HepG2 (cell line): Measurements from ENCODE around the gene CDRT4. TPM values are rescaled to one million over a fixed set of nuclear protein-coding genes. Genes with fewer than 3 reads are reported as not detected.

ENCODE experiments used
- ATAC-seq: fragments of 200-7000 bp; cut with Tn5 transposase; 3 replicates; pipeline ENCODE4 v1.9.1; 2020; ENCODE audit warnings: mild to moderate bottlenecking, moderate library complexity
- BruUV-seq: library from RNA; stranded (reverse); fragments of 400-500 nt; replicated peaks from 2 replicates; lab custom pipeline; 2021; lab: Mats Ljungman, UMichigan
- CTCF ChIA-PET: fragments of 300-600 bp; formaldehyde crosslinking; extraction: SDS; loops from one replicate; lab custom pipeline; 2021; ENCODE audit warnings: low total read pairs, inconsistent platforms, low intra/inter-chr PET ratio; lab: Yijun Ruan, JAX
- POLR2A ChIA-PET: fragments of 350-600 bp; sonication (Branson Sonifier 250); formaldehyde crosslinking; loops from one replicate; lab custom pipeline; 2020; ENCODE audit warnings: antibody characterized with exemption, inconsistent platforms; lab: Yijun Ruan, JAX
- DNase-seq: peaks from one replicate; pipeline ENCODE4 v3.0.0-alpha.2; 2015; ENCODE audit warnings: low spot score
- FAIRE-seq: peaks from 3 replicates; lab custom pipeline; 2011; peaks lifted over from hg19 to GRCh38; lab: Jason Lieb, UNC
- H2AFZ ChIP-seq: one replicate; pipeline ENCODE4 v1.6.1; 2011; ENCODE audit warnings: low read length, inconsistent platforms
- H3K27ac ChIP-seq: fragments of 300-600 bp; 3 replicates; pipeline ENCODE4 v1.8.0; 2011; ENCODE audit warnings: mixed run types, mild to moderate bottlenecking, mixed read lengths, low read length, inconsistent platforms; ENCODE audit not compliant: insufficient read depth; ENCODE audit errors: extremely low read length
- H3K27me3 ChIP-seq, 2 experiments: fragments of 200-600 bp in 1 of 2; 2 replicates in 1 of 2; 3 replicates in 1 of 2; pipeline versions ENCODE4 v1.6.0 to v1.8.0; 2011; ENCODE audit warnings: low read length in 2 of 2, mild to moderate bottlenecking in 2 of 2, moderate library complexity in 2 of 2, inconsistent platforms in 1 of 2; ENCODE audit not compliant: insufficient read depth in 2 of 2, control insufficient read depth in 1 of 2
- H3K36me3 ChIP-seq, 2 experiments: fragments of 200-600 bp in 1 of 2; replicated peaks in 1 of 2; 2 replicates in 1 of 2; 3 replicates in 1 of 2; pipeline versions ENCODE4 v1.5.1 to v1.8.0; 2011; ENCODE audit warnings: low read length in 2 of 2, inconsistent platforms in 1 of 2; ENCODE audit not compliant: insufficient read depth in 2 of 2, control insufficient read depth in 1 of 2
- H3K4me1 ChIP-seq: 2 replicates; pipeline ENCODE4 v1.5.1; 2012; ENCODE audit warnings: low read length, inconsistent platforms; ENCODE audit not compliant: insufficient read depth
- H3K4me2 ChIP-seq: 2 replicates; pipeline ENCODE4 v1.6.0; 2011; ENCODE audit warnings: low read depth, low read length, inconsistent platforms
- H3K4me3 ChIP-seq, 3 experiments: fragments of 200-600 bp in 1 of 3; sonication (generic), shearing (Covaris generic) in 1 of 3; replicated peaks in 1 of 3; 2 replicates each; pipeline ENCODE4 v1.5.1; 2011 to 2016; ENCODE audit warnings: low read length in 3 of 3, inconsistent platforms in 2 of 3, low read depth in 2 of 3, mild to moderate bottlenecking in 2 of 3, control low read depth in 1 of 3, mixed read lengths in 1 of 3; ENCODE audit not compliant: insufficient read depth in 1 of 3
- H3K79me2 ChIP-seq: one replicate; pipeline ENCODE4 v1.6.1; 2011; ENCODE audit warnings: low read length, inconsistent platforms; ENCODE audit not compliant: insufficient read depth
- H3K9ac ChIP-seq: 2 replicates; pipeline ENCODE4 v1.6.0; 2011; ENCODE audit warnings: mild to moderate bottlenecking, low read depth, low read length, inconsistent platforms; ENCODE audit not compliant: insufficient read depth
- H3K9me3 ChIP-seq: 2 replicates; pipeline ENCODE4 v1.5.1; 2012; ENCODE audit warnings: mild to moderate bottlenecking, low read length
- H4K20me1 ChIP-seq: 2 replicates; pipeline ENCODE4 v1.6.0; 2011; ENCODE audit warnings: inconsistent platforms, mild to moderate bottlenecking, low read length, moderate library complexity; ENCODE audit not compliant: insufficient read depth
- AKAP8 ChIP-seq: sonication (generic); formaldehyde crosslinking; IDR thresholded peaks from 2 replicates; pipeline ENCODE4 v1.5.1; 2020; ENCODE audit warnings: mild to moderate bottlenecking, missing genetic modification reagents
- HOXA7 ChIP-seq: sonication (generic); formaldehyde crosslinking; IDR thresholded peaks from 2 replicates; pipeline ENCODE4 v1.8.1; 2022; ENCODE audit warnings: mild to moderate bottlenecking, missing genetic modification reagents, moderate library complexity
- MTA1 ChIP-seq: sonication (generic); formaldehyde crosslinking; IDR thresholded peaks from 2 replicates; pipeline ENCODE4 v1.4.0; 2020; ENCODE audit warnings: missing genetic modification reagents, mild to moderate bottlenecking, borderline replicate concordance
- POLR2AphosphoS5 ChIP-seq: IDR thresholded peaks from 2 replicates; pipeline ENCODE4 v1.6.1; 2012; ENCODE audit warnings: low read depth, low read length
- SMAD1 ChIP-seq: sonication (generic); formaldehyde crosslinking; IDR thresholded peaks from 2 replicates; pipeline ENCODE4 v1.4.0; 2020; ENCODE audit warnings: missing genetic modification reagents, low read depth, mild to moderate bottlenecking, borderline replicate concordance
- SNAPC2 ChIP-seq: sonication (generic); formaldehyde crosslinking; IDR thresholded peaks from 2 replicates; pipeline ENCODE4 v1.8.1; 2022; ENCODE audit warnings: mild to moderate bottlenecking, missing genetic modification reagents
- TBP ChIP-seq: sonication (generic); formaldehyde crosslinking; IDR thresholded peaks from 2 replicates; pipeline ENCODE4 v1.5.0; 2020; ENCODE audit warnings: missing genetic modification reagents
- TFE3 ChIP-seq: IDR thresholded peaks from 2 replicates; pipeline ENCODE4 v1.6.1; 2016
- TOPORS ChIP-seq: sonication (generic); formaldehyde crosslinking; IDR thresholded peaks from 2 replicates; pipeline ENCODE4 v1.8.0; 2023; ENCODE audit warnings: mild to moderate bottlenecking, missing genetic modification reagents
- TRIM22 ChIP-seq: fragments of 450-650 bp; IDR thresholded peaks from 2 replicates; pipeline ENCODE4 v1.6.1; 2017
- ZNF431 ChIP-seq: sonication (generic); formaldehyde crosslinking; IDR thresholded peaks from 2 replicates; pipeline ENCODE4 v1.9.0; 2022; ENCODE audit warnings: missing genetic modification reagents, low read depth, mild to moderate bottlenecking, borderline replicate concordance
- ZNF460 ChIP-seq: sonication (generic); formaldehyde crosslinking; IDR thresholded peaks from 2 replicates; pipeline ENCODE4 v1.5.1; 2020; ENCODE audit warnings: missing genetic modification reagents, mild to moderate bottlenecking, borderline replicate concordance
- ZNF615 ChIP-seq: sonication (generic); formaldehyde crosslinking; IDR thresholded peaks from 2 replicates; pipeline ENCODE4 v1.5.0; 2020; ENCODE audit warnings: mild to moderate bottlenecking, missing genetic modification reagents, borderline replicate concordance
- ZNF619 ChIP-seq: sonication (generic); formaldehyde crosslinking; IDR thresholded peaks from 2 replicates; pipeline ENCODE4 v1.4.0; 2020; ENCODE audit warnings: mild to moderate bottlenecking, missing genetic modification reagents
- ZNF746 ChIP-seq: sonication (generic); formaldehyde crosslinking; IDR thresholded peaks from 2 replicates; pipeline ENCODE4 v1.8.0; 2022; ENCODE audit warnings: mild to moderate bottlenecking, missing genetic modification reagents
- WGBS: methylation state at CpG from one replicate; pipeline ENCODE4 v1.1.6; 2017; ENCODE audit warnings: low lambda C conversion rate; 5-methylcytosine and 5-hydroxymethylcytosine counted together
- in situ Hi-C: cut with HindIII; loops from 2 replicates; pipeline ENCODE4 v1.10.0; 2017; ENCODE audit warnings: low pct_unique_long_range_greater_than_20kb; ENCODE audit not compliant: extremely low pct_ligation_motif_present
- intact Hi-C: fragments of 100-400 bp; cut with micrococcal nuclease; formaldehyde crosslinking; loops from one replicate; pipeline ENCODE4 v1.10.0; 2022; ENCODE audit not compliant: unreplicated experiment
- polyA plus RNA-seq, 8 experiments: library from polyadenylated mRNA; depleted of rRNA in 3 of 8; stranded (reverse) in 7 of 8; unstranded in 1 of 8; fragments of >200 nt; fragmentation: Illumina TruSeq in 4 of 8; extraction: Trizol in 4 of 8; gene quantifications; 2 replicates each; pipeline versions ENCODE4 v1.2.1 to v1.2.3, GENCODE V29; 2011 to 2016; ENCODE audit warnings: low read depth in 4 of 8, missing spikeins in 1 of 8, mixed read lengths in 1 of 8; ENCODE audit not compliant: insufficient read depth in 1 of 8
- total RNA-seq, 5 experiments: library from RNA; depleted of rRNA; stranded (reverse); fragments of >200 nt; fragmentation: Illumina TruSeq; extraction: Trizol; gene quantifications; 2 replicates each; pipeline ENCODE4 v1.2.3, GENCODE V29; 2016; ENCODE audit warnings: low read depth in 1 of 5

The CDRT4 gene
- total and polyA plus RNA-seq, 2 of the 13 experiments (the other 11 are each of a cell fraction or from before 2014, with no cell fraction given) = 5.8 to 12.1 TPM

DNA sequence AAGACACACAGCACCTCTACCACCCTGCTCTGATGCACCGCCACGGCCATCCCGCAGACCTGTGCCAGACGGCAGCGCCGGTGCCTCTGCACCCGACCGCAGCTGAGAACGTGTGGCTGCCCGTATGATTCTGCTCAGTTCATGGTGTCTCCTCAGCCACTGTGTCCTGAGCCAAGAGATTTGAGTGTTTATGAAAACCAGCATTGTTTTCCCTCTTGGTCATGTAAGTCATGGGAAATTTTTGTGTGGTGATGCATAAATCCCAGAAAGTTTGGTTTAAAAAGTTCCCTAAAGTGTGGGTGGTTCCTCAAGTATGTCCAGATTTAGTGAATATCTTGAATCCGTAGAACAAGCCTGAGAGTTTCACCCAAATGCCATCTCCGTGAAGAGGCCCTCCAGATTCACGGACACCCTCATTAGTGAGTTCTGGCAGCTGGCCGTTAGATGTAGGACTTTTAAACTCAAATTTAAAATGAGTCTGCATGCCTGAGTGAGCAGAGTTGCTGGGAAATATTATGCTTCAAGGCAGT, 57.6 kb downstream of the CDRT4 start:
- no TSS peak for BruUV-seq
- H3K27ac ChIP-seq = no peak overlapping the region

More for the DNA sequence above, 57.6 kb downstream of the CDRT4 start:
- ATAC-seq = no peak
- POLR2A ChIA-PET = no interaction called here
- DNase-seq = no peak
- Histone ChIP-seq H3K4me1 (peaks cover 5% of the 10 kb centered on the region), H2AFZ (no peak overlapping the region), H3K9ac (no peak overlapping the region), H3K27me3 (no peaks in the 10 kb centered on the region), H3K4me2 (no peak overlapping the region), H3K4me3 (no peak overlapping the region), H3K9me3 (no peaks in the 10 kb centered on the region), H3K36me3 (no peaks in the 10 kb centered on the region), H3K79me2 (no peaks in the 10 kb centered on the region), H4K20me1 (no peaks in the 10 kb centered on the region)
- TF ChIP-seq ZNF619 (CRISPR knock-in tag) (no peak), HOXA7 (CRISPR knock-in tag) (no peak), SMAD1 (CRISPR knock-in tag) (no peak), MTA1 (no peak), TBP (CRISPR knock-in tag) (no peak), AKAP8 (CRISPR knock-in tag) (no peak), TRIM22 (no peak), SNAPC2 (CRISPR knock-in tag) (no peak), ZNF431 (CRISPR knock-in tag) (no peak), TFE3 (no peak), POLR2AphosphoS5 (no peak), ZNF615 (CRISPR knock-in tag) (no peak), ZNF460 (CRISPR knock-in tag) (no peak), TOPORS (CRISPR knock-in tag) (no peak), ZNF746 (CRISPR knock-in tag) (no peak)
- CTCF ChIA-PET = no interaction called here
- in situ Hi-C loops = loop anchor here (10.0 kb wide), 1 partner anchor 65 kb away; the partner anchor contains the start of gene TEKT3
- FAIRE-seq = no peak
- 76% methylated on average over 12 of the region's 14 CpGs for WGBS
- intact Hi-C loops = no loop called here
